DMS 273 (cell line): Measurements from ENCODE around the gene IFI27.

Source experiments
- DNase-seq: peaks from one replicate; lab custom pipeline; 2025; ENCODE audit not compliant: unreplicated experiment; lab: John Stamatoyannopoulos, UW

The IFI27 gene

GRCh38 chr14:94102768-94103482 lies 7.6 kb upstream of the IFI27 start:
- DNase-seq, result no peak

GRCh38 chr14:94103554-94104150 lies 6.9 kb upstream of the IFI27 start:
- no peak for DNase-seq

GRCh38 chr14:94104731-94105130 lies 5.8 kb upstream of the IFI27 start:
- no peak for DNase-seq

DNA sequence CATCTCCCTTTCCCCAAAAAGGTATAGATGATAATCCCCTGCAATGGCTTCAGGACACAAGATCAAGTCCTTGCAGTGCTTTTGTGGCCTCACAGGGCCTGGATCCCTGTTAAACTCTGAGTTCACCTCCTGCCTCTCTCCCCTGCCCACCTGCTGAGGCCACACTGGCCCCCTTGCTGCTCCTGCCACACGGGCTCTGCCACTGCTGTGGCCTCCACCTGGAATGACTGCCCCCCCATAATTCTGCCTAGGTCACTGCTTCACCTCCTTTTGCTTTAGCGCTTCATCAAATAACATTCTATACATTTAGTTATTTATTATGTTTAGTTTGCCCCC lies 653 bp upstream of the IFI27 start:
- no peak for DNase-seq

GRCh38 chr14:94111276-94112095 lies 950 bp downstream of the IFI27 start:
- no peak for DNase-seq

- DNase-seq, result no peak
Measured at GRCh38 chr14:94112513-94113063, 2.1 kb downstream of the IFI27 start.

- no peak for DNase-seq
Measured at GRCh38 chr14:94113073-94113472, 2.5 kb downstream of the IFI27 start.

GRCh38 chr14:94113490-94113889 lies 3.0 kb downstream of the IFI27 start:
- DNase-seq, result peak; percentile 39

- DNase-seq, result no peak
Measured at GRCh38 chr14:94113908-94114588, 3.5 kb downstream of the IFI27 start.

DNA sequence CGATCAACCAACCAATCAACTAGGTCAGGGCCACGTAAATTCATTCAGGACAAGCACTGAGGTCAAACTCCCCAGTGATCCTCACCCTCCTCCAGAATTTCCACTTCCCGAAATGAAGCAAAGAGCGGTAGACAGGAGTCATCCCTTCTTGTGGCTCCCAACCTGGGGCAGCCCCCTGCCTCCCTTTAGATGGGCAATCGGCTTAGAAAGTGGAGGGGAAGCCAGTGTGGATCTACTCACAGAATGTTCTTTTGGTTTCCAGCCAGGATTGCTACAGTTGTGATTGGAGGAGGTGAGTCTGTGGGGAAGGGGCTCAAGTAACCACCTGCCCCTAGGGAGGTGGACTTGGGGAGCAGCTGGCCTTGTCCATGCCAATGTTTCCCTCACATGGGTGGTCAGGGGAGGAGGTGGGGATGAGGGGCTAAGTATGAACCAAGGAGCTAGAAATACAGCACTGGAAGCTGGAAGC lies 4.1 kb downstream of the IFI27 start:
- no peak for DNase-seq

DNA sequence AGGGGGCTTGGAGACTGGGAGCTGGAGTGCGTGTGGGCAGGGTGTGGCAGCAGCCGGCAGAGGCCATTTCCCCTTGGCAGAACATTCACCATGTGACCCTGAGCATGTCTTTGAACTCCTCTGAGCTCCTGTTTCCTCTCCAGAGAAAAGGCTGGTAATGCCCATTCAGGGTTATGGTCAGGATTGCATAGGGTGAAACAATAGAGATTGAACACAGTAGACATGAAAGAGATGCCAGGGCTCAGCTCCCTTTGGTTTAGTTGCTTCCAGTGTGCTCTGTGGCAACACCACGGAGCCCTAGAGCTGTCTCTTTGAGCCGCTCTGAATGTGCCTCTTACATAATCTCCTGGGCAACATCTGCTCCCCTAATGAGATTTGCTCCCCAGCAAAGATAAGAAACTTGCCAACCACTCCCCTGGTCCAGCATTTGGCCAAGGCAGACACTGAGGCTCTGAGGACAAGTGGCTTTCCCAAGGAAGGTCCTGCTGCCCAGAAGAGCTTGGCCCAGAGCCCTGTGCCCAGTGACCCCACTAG lies 4.6 kb downstream of the IFI27 start:
- DNase-seq, result peak; percentile 73

GRCh38 chr14:94115631-94116030 lies 5.1 kb downstream of the IFI27 start:
- no peak for DNase-seq

DNA sequence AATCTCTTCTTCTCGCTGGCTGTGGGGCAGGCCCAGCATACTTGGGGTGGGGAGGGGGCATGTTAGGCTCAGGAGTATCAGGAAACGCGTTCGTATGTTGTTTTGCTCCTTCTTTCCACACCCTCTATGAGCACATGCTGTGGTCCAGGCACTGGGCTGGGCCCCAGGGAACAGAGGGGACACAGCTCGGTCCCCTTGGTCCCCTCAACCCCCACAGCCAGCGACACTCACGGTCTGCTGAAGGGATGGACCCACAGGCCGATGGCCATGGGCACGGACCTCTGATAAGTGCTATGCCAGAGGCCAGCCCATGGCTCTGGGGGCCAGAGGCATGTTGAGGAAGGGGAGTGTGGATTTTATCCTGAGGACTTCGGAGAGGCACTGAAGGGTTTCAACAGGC lies 6.2 kb downstream of the IFI27 start:
- DNase-seq, result no peak

DNA sequence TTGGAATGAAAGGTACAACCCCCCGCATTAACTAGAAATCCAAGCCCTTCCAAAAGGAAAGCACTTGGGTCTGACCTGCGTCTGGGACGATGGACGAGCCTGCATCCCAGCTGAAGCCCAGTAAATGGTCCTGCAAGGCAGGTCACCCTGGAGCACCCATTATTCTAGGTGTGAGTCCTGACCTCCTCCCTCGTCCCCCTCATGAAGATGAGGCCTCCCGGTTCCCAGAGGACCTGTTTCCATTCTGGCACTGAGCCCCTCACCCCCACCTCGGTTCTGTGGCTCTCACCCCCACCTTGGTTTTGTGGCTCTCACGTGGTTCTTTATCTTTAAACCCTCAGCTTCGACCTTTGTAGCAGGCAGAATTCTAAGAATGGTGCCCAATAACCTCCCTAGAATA lies 7.3 kb downstream of the IFI27 start:
- DNase-seq, result no peak

- DNase-seq, result no peak
Measured at GRCh38 chr14:94119071-94119470, 8.5 kb downstream of the IFI27 start.

- no peak for DNase-seq
Measured at GRCh38 chr14:94120667-94121340, 10.3 kb downstream of the IFI27 start.

- no peak for DNase-seq
Measured at GRCh38 chr14:94121485-94121884, 10.9 kb downstream of the IFI27 start.

DNA sequence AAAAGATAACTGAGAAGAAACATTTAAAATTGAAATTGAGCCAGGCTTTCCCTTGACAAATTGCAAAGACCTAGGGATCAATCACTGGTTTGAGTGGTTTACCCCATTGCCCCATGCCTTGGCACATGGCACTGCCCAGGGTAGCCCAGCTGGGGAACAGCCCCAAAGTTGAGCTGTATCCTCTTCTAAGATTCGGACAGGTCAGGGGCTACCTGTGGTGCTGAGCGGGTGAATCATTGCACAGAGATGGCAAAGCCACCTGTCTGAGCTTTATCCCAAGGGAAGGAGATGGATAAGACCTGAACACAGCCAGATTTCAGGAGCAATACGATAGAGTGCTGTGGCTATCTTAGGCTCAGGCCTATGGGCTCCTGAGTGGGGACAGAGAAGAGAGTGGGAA lies 11.9 kb downstream of the IFI27 start:
- DNase-seq, result no peak

DNA sequence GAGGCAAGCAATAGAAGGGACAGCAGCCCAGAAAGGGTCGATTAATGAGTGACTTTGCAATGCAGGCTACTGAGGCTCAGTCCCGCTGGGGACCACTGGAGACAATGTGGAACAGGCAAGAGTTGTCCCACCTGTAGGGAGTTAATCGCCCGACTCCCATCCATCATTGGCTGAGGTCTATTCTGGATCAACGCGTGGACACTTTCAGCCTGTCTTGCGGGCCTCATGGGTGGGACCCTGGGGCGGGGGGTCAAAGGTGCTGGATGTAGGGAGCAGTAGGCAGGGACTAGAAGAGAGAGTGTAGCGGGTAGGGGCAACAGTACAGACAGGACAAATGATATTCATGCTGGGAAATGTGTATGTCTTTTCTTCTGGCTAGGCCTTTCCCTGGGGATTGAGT lies 12.8 kb downstream of the IFI27 start:
- DNase-seq, result no peak

DNA sequence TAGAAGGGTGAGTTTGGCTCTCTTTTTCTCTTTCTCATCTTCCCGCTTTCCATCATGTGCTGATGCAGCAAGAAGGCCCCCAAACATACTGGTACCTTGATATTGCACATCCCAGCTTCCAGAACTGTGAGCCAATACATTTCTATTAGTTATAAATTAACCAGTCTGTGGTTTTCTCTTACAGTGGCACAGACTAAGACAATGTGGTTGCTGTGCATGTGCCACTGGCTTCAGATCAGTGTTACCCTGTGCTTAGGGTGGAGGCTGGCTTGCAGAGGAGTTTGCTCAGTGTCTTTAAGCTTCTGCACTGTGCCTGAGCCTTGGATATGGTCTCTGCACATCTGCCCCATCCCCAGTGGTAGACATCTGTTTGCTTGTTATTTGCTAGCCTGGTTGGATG lies 13.3 kb downstream of the IFI27 start:
- no peak for DNase-seq
